Osteoblast (primary cell): ENCODE results near the gene PEX12. TPM values are rescaled to one million over a fixed set of nuclear protein-coding genes. Genes with fewer than 3 reads are reported as not detected.

Experiments
- DNase-seq: peaks from one replicate; pipeline ENCODE4 v3.0.0; 2011; ENCODE audit warnings: low spot score, mixed read lengths; ENCODE audit not compliant: insufficient read length; ENCODE audit errors: missing footprints
- H2AFZ ChIP-seq: 2 replicates; pipeline ENCODE4 v1.6.0; 2011; ENCODE audit warnings: mild to moderate bottlenecking, low read length
- H3K27ac ChIP-seq: 2 replicates; pipeline ENCODE4 v1.5.1; 2011; ENCODE audit warnings: mild to moderate bottlenecking, low read depth, low read length, moderate library complexity
- H3K27me3 ChIP-seq: 2 replicates; pipeline ENCODE4 v1.6.0; 2012; ENCODE audit warnings: mild to moderate bottlenecking, control low read depth, inconsistent platforms, low read length, moderate library complexity; ENCODE audit not compliant: insufficient read depth
- H3K36me3 ChIP-seq: 2 replicates; pipeline ENCODE4 v1.5.1; 2011; ENCODE audit warnings: mild to moderate bottlenecking, low read length, control low read depth, moderate library complexity; ENCODE audit not compliant: insufficient read depth
- H3K4me1 ChIP-seq: 2 replicates; pipeline ENCODE4 v1.5.1; 2011; ENCODE audit warnings: mild to moderate bottlenecking, low read length, control low read depth, moderate library complexity; ENCODE audit not compliant: insufficient read depth
- H3K4me2 ChIP-seq: 2 replicates; pipeline ENCODE4 v1.6.0; 2011; ENCODE audit warnings: mild to moderate bottlenecking, low read length; ENCODE audit not compliant: insufficient read depth
- H3K4me3 ChIP-seq: fragments of 200-600 bp; sonication (generic); 3 replicates; pipeline ENCODE4 v1.5.1; 2012; ENCODE audit warnings: mild to moderate bottlenecking, low read length, inconsistent platforms; ENCODE audit not compliant: insufficient read depth
- H3K79me2 ChIP-seq: 2 replicates; pipeline ENCODE4 v1.6.0; 2012; ENCODE audit warnings: mild to moderate bottlenecking, low read length, control low read depth, inconsistent platforms; ENCODE audit not compliant: insufficient read depth
- H3K9me3 ChIP-seq: 2 replicates; pipeline ENCODE4 v1.5.1; 2011; ENCODE audit warnings: low read depth, low read length, control low read depth
- H4K20me1 ChIP-seq: 2 replicates; pipeline ENCODE4 v1.6.0; 2012; ENCODE audit warnings: mild to moderate bottlenecking, low read length, control low read depth; ENCODE audit not compliant: insufficient read depth
- total RNA-seq: library from RNA; depleted of rRNA; stranded (reverse); fragments of >200 nt; gene quantifications from 2 replicates; pipeline ENCODE4 v1.2.3, GENCODE V29; 2012
- TF ChIP-seq, protein P1 (sequence below): IDR thresholded peaks from 2 replicates; pipeline ENCODE4 v1.5.1; 2011; ENCODE audit warnings: mild to moderate bottlenecking, low read depth, low read length, moderate library complexity; ENCODE audit errors: extremely low read depth

Gene PEX12
- 8.0 and 8.8 TPM in 2 replicates for total RNA-seq

DNA sequence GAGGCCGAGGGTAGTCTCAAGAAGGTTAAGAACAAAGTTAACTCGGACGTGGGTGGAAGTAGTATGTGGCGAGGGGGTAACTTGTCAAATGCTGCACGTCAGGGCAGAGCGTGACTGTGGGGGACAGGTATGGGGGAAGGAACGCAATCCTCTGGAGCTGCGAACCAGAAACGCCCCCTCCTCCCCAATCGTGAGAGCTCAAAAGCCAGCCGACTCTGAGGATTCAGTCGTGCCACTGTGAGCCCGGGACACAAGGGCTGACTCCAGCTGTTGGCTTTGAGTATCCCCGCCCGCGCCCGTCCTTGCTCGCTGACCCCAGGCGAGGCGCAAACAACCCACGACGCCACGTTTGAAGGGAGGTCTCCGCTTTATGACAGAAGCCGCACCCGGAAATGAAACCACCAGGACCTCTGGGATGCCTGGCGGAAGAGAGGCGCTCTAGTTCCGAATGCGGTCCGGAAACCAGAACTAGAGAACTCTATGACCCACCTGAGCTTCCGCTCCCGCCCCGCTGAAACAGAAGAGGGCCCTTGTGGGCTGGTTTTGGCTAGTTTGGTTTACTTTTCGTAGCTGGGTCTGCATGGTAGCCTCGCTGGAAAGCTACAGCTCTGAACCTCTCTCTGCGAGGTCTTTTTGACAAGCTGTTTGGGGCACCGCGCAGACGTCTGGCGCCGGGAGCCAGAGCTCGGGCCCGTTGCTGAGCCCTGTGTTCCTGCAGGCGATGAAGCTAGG, at the start of gene PEX12:
TSS of gene PEX12 (minus strand) at position 375 of the 732 bp plus-strand sequence. CDS start 550 bp downstream, outside the sequence.
- Histone ChIP-seq H3K27ac (peak within 1 kb of the TSS; percentile 82), H4K20me1 (no peaks in the 10 kb centered on the region), H3K79me2 (peaks cover 4% of the 10 kb centered on the region), H3K4me2 (peak within 1 kb of the TSS; percentile 91), H3K4me1 (peaks cover 18% of the 10 kb centered on the region), H2AFZ (peak within 1 kb of the TSS; percentile 98), H3K9me3 (no peaks in the 10 kb centered on the region), H3K36me3 (peaks cover 6% of the 10 kb centered on the region), H3K27me3 (no peaks in the 10 kb centered on the region), H3K4me3 (peak within 1 kb of the TSS; percentile 88)
- TF ChIP-seq, protein P1, sequence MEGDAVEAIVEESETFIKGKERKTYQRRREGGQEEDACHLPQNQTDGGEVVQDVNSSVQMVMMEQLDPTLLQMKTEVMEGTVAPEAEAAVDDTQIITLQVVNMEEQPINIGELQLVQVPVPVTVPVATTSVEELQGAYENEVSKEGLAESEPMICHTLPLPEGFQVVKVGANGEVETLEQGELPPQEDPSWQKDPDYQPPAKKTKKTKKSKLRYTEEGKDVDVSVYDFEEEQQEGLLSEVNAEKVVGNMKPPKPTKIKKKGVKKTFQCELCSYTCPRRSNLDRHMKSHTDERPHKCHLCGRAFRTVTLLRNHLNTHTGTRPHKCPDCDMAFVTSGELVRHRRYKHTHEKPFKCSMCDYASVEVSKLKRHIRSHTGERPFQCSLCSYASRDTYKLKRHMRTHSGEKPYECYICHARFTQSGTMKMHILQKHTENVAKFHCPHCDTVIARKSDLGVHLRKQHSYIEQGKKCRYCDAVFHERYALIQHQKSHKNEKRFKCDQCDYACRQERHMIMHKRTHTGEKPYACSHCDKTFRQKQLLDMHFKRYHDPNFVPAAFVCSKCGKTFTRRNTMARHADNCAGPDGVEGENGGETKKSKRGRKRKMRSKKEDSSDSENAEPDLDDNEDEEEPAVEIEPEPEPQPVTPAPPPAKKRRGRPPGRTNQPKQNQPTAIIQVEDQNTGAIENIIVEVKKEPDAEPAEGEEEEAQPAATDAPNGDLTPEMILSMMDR, result no peak
- DNase-seq, result peak; percentile 83

GRCh38 chr17:35627417-35627816, 49.0 kb upstream of the PEX12 start:
- Histone ChIP-seq H2AFZ (no peak overlapping the region), H3K27ac (no peak overlapping the region), H3K4me1 (peaks cover 13% of the 10 kb centered on the region), H3K27me3 (no peaks in the 10 kb centered on the region), H4K20me1 (peaks cover 17% of the 10 kb centered on the region), H3K9me3 (no peaks in the 10 kb centered on the region), H3K4me2 (no peak overlapping the region), H3K36me3 (peaks cover 57% of the 10 kb centered on the region), H3K4me3 (no peak overlapping the region), H3K79me2 (peaks cover 4% of the 10 kb centered on the region)
- TF ChIP-seq, protein P1, result no peak
- DNase-seq, result no peak

DNA sequence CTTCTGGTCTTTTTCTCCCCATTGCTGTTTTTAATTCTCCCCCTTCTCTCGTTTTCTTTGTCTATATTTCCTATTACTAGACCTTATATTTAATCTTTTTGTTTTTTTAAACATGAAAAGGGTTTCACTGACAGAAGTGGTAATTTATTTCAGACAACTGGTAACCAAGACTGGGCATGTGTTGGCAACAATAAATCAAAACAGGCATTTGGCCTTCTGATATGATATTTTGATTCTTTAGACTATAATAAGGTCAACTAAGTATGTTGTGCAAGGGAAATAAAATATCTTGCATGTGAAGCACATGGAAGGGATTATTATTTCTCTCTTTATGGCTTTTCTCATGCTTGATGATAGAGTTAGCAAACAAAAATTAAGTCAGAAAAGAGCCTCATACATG, 43.4 kb upstream of the PEX12 start:
- Histone ChIP-seq H3K36me3 (peaks cover 27% of the 10 kb centered on the region), H3K27me3 (no peaks in the 10 kb centered on the region), H3K4me1 (no peaks in the 10 kb centered on the region), H3K79me2 (peaks cover 16% of the 10 kb centered on the region), H2AFZ (no peak overlapping the region), H3K4me3 (no peak overlapping the region), H3K27ac (no peak overlapping the region), H4K20me1 (peaks cover 3% of the 10 kb centered on the region), H3K9me3 (no peaks in the 10 kb centered on the region), H3K4me2 (no peak overlapping the region)
- no peak for DNase-seq
- TF ChIP-seq, protein P1, result no peak

GRCh38 chr17:35618628-35619027, 40.3 kb upstream of the PEX12 start:
- Histone ChIP-seq H3K4me1 (no peaks in the 10 kb centered on the region), H3K27me3 (no peaks in the 10 kb centered on the region), H3K36me3 (peaks cover 8% of the 10 kb centered on the region), H3K79me2 (peaks cover 20% of the 10 kb centered on the region), H2AFZ (no peak overlapping the region), H3K9me3 (no peaks in the 10 kb centered on the region), H3K4me2 (no peak overlapping the region), H4K20me1 (no peaks in the 10 kb centered on the region), H3K4me3 (no peak overlapping the region), H3K27ac (no peak overlapping the region)
- no peak for DNase-seq
- TF ChIP-seq, protein P1, result no peak
